ENCODE measurements around the gene KCNC2.

KCNC2 gene

GRCh38 chr12:75047885-75048525, 161.6 kb downstream of the KCNC2 start:
- no peak for DNase-seq

- no peak for DNase-seq
Measured at GRCh38 chr12:75042125-75042524, 167.5 kb downstream of the KCNC2 start.

GRCh38 chr12:75041472-75041871, 168.2 kb downstream of the KCNC2 start:
- no peak for DNase-seq

- no peak for DNase-seq
Measured at GRCh38 chr12:75020068-75020557, 189.5 kb downstream of the KCNC2 start.

- DNase-seq: no peak
Measured at GRCh38 chr12:75011120-75011519, 198.5 kb downstream of the KCNC2 start.

- DNase-seq: no peak
Measured at GRCh38 chr12:75007133-75007532, 202.5 kb downstream of the KCNC2 start.

- no peak for DNase-seq
Measured at GRCh38 chr12:75000120-75000519, 209.5 kb downstream of the KCNC2 start.

GRCh38 chr12:74999474-74999873, 210.2 kb downstream of the KCNC2 start:
- DNase-seq: no peak
